HUDEP-2 (cell line): Measurements from ENCODE around the gene MPP4.

Experiments
- DNase-seq, 76 experiments: peaks; one replicate each; lab custom pipeline; 2025; ENCODE audit not compliant: unreplicated experiment in 76 of 76; lab: John Stamatoyannopoulos, UW

The MPP4 gene

DNA sequence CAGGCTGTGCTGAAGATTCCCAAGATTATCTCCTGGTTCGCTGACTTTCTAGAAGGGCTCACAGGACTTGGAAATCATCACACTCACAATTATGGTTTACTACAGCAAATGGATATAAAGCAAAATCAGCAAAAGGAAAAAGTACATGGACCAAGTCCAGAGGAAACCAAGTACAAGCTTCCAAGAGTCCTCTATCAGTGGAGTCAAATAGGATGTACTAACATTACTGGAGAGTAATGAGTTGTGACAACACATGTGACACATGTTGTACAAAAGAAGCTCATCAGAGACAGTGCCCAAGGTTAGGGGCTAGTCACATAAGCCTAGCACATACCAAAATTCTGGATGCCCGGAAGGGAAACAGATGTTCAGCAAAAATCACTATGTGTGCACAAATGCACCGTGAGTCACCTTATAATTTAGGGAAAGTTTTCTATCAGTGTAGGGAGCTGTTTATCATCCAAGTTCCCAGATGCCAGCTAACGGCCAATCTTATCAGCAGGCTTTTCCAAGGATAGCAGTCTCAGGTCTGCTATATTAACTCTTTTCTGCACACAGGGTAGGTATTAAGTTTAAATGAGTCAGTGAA is 64.7 kb downstream of the MPP4 start:
- DNase-seq = no peak

DNA sequence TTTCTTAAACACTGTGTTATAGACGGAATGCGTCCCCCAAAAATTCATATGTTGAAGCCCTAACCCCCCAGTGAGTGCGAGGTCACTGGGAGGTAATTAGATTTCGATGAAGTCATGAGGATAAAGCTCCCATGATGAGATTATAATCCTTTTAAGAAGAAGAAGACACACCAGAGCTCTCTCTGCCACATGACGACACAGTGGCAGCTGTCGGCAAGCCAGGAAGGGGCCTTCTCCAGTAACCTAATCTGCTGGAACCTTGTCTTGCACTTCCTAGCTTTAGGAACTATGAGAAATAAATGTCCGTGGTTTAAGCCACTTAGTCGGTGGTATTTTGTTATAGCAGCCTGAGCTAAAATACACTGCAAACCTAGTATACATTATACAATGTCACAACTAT is 67.4 kb downstream of the MPP4 start:
- DNase-seq = no peak

DNA sequence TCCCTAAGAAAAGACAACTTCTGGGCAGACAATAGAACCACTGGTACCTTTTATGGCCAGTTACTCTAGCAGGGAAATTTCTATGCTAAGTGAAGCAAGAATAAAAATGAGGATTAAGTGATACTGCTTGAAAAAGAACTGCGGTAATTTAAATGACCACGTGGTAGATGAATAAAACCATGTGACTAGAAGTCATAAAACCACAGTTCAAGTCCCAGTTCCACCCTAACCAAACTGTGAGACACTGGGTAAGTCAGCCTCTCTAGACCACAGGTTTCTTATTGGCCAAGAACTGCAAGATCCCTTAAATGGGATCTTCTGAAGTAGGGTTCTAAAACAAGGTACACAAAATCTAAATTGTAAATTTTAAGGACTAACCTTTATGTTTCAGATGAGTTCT is 67.9 kb downstream of the MPP4 start:
- no peak for DNase-seq

DNA sequence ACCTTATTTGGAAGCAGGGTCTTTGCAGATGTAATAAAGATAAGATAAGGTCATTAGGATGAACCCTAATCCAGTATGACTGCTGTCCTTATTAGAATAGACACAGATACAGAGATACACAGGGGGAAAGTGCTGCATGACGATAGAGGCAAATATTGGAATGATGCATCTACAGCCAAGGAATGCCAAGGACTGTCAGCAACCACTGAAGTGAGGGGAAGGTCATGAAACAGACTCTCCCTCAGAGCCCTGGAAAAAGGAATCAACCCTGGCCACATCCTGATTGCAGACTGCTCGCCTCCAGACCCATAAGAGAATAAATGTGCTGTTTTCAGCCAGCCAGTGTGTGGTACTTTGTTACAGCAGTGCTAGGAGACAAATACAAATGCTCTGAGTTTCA is 69.9 kb downstream of the MPP4 start:
- DNase-seq = no peak

DNA sequence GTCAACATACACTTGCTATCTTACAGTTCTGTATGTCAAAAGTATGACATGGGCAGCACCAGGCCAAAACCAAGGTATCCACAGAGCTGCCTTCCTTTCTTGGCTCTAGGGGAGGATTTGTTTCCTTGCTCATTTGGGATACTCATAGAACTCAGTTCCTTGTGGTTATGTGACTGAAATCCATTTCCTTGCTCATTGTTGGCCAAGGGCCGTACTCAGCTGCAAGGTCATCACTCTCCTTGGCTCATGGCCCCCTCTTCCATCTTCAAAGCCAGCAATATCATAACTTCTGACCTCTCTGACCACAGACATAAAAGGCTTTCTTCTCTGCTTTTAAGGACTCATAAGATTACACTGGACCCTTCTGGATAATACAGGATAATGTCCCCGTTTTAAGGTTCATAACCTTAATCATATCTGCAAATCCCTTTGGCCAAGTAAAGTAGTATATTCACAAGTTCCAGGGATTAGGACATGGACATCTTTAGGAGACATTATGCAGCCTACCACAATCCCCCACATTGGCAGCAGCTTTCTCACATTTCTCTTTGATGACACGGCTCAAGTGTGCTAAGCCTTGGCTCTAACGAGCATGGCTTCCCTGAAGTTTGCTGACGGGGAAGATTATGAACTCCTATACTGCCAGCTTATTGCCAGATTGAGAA is 76.0 kb downstream of the MPP4 start:
- DNase-seq = no peak

DNA sequence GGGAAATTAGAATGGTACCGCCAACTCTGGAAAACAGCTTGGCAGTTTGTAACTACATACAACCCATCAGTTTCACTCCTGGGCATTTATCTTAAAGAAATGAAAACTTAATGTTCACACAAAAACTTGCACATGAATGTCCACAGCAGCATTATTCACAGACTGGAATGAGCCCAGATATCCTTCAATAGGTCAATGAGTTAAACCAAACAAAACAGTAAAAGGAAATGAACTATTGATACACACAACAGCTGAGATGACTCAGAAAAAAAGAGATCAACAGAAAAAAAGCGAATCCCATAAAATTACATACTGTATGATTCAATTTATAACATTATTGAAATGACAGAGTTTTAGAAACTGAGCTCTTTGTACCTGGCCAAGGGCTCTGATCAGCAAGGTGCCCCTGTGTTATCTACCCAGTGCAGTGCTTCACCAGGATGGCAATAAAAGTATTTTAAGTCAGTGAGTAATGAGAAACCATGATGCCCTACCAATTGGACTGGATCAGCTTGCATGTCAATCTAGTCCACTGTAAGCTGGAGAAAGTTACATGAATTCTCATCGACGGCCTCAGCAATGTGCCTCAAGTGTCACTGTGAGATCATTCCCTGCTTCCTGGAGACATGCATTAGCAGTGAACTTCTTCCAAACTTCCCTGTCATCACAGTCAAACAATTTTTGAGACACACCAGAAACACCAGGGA is 77.0 kb downstream of the MPP4 start:
- DNase-seq = no peak

DNA sequence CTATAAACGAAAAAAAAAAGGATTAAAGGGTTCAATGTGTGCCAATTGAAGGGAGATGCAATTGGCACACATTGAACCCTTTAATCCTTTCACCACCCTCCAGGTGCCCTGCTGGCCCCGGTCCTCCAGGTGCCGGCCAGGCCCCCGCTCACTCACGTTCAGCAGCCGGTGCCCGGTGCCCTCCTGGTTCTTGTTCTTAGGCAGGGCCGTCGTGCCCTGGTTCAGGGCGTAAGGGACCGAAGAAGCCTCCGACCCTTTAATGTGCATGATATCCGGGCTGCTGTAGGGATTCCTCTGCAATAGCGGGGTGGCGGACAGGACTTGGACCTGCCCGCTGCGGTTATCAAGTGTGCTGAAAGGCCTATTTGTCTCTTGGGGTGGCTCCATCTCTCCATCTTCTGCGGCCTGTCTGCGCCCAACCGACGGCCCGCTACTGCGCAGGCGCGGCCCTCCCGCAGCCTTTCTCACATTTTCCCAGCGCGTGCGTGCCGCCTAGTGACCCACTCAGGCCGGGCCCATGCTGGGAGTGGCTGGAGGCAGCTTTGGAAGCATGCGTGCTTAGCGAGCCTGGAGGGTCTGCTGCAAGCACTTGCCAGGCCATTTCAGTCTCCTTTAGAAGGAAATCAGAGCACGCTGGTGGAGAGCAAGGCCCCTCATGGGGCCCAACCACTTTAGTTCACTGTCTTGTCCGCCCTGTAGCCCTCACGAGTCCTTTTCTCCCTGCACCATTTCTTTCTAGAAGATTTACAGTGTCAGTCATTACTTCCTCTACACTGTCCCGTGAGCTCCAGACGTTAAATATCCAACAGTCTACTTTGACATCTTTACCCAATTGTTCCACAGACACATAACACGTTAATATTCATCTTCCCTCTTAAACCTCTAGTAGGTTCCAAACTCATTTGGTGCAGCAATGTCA is 79.4 kb downstream of the MPP4 start:
- DNase-seq = no peak

DNA sequence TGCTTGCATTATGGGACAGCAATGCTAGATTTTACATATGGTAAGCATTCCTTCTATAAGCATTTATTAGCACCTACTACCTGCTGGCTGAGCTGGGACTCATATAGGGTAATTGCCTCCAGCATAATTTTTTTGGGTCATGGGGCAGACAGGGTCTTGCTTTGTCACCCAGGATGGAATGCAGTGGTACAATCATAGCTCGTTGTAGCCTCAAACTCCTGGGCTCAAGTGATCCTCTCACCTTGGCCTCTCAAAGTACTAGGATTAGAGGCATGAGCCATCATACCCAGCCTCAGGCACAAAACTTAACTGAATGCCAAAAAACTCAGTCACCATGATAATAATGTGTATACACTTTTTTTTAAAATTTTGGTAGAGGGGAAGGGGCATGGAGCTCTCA is 90.4 kb downstream of the MPP4 start:
- no peak for DNase-seq

DNA sequence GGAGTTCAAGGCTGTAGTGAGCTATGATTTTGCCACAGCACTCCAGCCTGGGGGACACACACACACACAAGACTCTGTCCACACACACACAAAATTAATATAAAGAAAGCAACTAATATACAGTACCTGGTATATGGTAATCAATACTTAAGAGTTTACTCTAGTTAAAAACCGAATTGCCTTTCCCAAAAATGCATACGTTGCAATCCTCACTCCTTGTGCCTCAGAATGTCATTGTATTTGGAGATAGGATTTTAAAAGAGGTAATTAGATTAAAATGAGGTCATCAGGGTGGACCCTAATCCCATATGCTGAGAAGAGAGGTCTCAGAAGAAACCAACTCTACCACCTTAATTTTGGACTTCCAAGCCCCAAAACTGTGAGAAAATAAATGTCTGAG is 90.9 kb downstream of the MPP4 start:
- no peak for DNase-seq

DNA sequence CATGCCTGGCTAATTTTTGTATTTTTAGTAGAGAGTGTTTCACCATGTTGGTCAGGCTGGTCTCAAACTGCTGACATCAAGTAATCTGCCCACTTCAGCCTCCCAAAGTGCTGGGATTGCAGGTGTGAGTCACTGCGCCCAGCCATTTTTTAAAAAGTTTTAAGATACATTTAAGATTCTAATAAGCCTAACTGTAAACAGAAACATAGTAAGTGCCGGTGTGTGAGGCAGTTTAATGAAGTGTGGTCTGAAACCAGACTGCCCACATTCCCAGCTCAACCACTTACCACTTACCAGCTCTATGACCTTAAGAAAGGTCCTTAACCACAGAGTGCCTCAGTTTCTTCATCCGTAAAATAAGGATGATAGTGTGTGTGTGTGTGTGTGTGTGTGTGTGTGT is 97.5 kb downstream of the MPP4 start:
- DNase-seq = no peak

DNA sequence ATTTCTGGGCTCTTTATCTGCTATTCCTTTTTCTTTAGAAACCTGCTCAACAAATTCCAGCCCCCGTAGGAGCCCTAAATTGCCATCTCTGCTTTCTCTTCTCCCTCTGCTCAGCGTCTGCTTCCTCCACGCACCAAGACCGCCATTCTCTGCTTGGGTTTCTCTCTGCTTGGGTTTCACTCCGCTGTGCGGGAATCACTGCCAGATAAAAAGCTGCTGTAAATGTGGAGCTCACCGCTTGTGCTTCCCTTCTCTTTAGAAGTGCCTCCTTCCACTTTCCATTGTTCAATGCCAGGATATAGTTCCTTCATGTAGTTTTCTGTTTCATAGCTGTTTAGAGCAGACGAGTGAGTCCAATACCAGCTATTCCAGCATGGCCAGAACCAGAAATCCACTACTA is 101.0 kb downstream of the MPP4 start:
- DNase-seq = no peak
